Measurements from ENCODE around the gene OPALIN. TPM values are rescaled to one million over a fixed set of nuclear protein-coding genes. Genes with fewer than 3 reads are reported as not detected.

The OPALIN gene
- total RNA-seq, 1 donor from 2014 or later, result not detected

GRCh38 chr10:96322275-96322674, 36.5 kb downstream of the OPALIN start:
- Mint-ChIP-seq H3K27me3 (peaks cover 7% of the 10 kb centered on the region), H3K4me3 (no peak overlapping the region), H3K27ac (no peak overlapping the region), H3K9me3 (no peaks in the 10 kb centered on the region), H3K4me1 (no peaks in the 10 kb centered on the region), H3K36me3 (ENCODE audit: low read depth) (no peaks in the 10 kb centered on the region)
- DNase-seq (no peak), ATAC-seq (ENCODE audit: low read depth) (no peak)
- intact Hi-C loops (cut with micrococcal nuclease), result no loop called here
- ChIA-PET CTCF (interaction anchor here (1.1 kb wide), 1 partner anchor 305 kb away, joined by 3 read pairs; no protein-coding TSS in a partner anchor), POLR2A (no interaction called here)
- TF ChIP-seq CTCF (IDR thresholded peaks at IDR 0.05), result no peak

GRCh38 chr10:96321822-96322221, 37.0 kb downstream of the OPALIN start:
- peaks cover 7% of the 10 kb centered on the region for H3K27me3 Mint-ChIP-seq
- POLR2A ChIA-PET, result no interaction called here
- no peaks in the 10 kb centered on the region for H3K9me3 Mint-ChIP-seq
- no peak for TF ChIP-seq CTCF (IDR thresholded peaks at IDR 0.05)
- no peak overlapping the region for H3K4me3 Mint-ChIP-seq
- no peak overlapping the region for H3K27ac Mint-ChIP-seq
- intact Hi-C loops (cut with micrococcal nuclease), result no loop called here
- DNase-seq, result no peak
- no peaks in the 10 kb centered on the region for H3K4me1 Mint-ChIP-seq
- CTCF ChIA-PET, result interaction anchor here (0.7 to 1.0 kb wide), 2 partner anchors 17 to 92 kb away, joined by 3 to 4 read pairs; no protein-coding TSS in a partner anchor
- no peak for ATAC-seq (ENCODE audit: low read depth)
- no peaks in the 10 kb centered on the region for H3K36me3 Mint-ChIP-seq (ENCODE audit: low read depth)

GRCh38 chr10:96319754-96320474, 38.9 kb downstream of the OPALIN start:
- intact Hi-C loops (cut with micrococcal nuclease), result no loop called here
- TF ChIP-seq CTCF (IDR thresholded peaks at IDR 0.05), result no peak
- Mint-ChIP-seq H3K27ac (no peak overlapping the region), H3K9me3 (no peaks in the 10 kb centered on the region), H3K36me3 (ENCODE audit: low read depth) (no peaks in the 10 kb centered on the region), H3K4me1 (no peaks in the 10 kb centered on the region), H3K4me3 (no peak overlapping the region), H3K27me3 (peaks cover 14% of the 10 kb centered on the region)
- DNase-seq (no peak), ATAC-seq (ENCODE audit: low read depth) (no peak)
- CTCF ChIA-PET, result interaction anchor here (1.2 to 3.7 kb wide), 2 partner anchors 90 to 303 kb away, joined by 5 to 16 read pairs; no protein-coding TSS in a partner anchor
- POLR2A ChIA-PET, result interaction anchor here (1.2 kb wide), 1 partner anchor 190 kb away, joined by 3 read pairs; the partner anchor contains the start of gene ZNF518A

- intact Hi-C loops (cut with micrococcal nuclease), result loop anchor here (1.0 kb wide), 1 partner anchor 300 kb away; no protein-coding TSS in a partner anchor
- Mint-ChIP-seq H3K9me3 (no peaks in the 10 kb centered on the region), H3K4me1 (no peaks in the 10 kb centered on the region), H3K27ac (no peak overlapping the region), H3K27me3 (peaks cover 9% of the 10 kb centered on the region), H3K36me3 (ENCODE audit: low read depth) (no peaks in the 10 kb centered on the region), H3K4me3 (no peak overlapping the region)
- ChIA-PET CTCF (interaction anchor here (1.2 to 3.7 kb wide), 6 partner anchors 17 to 300 kb away, joined by 3 to 16 read pairs (median 4); no protein-coding TSS in a partner anchor), POLR2A (no interaction called here)
- DNase-seq, result no peak
- TF ChIP-seq CTCF (IDR thresholded peaks at IDR 0.05), result no peak
- no peak for ATAC-seq (ENCODE audit: low read depth)
Measured at GRCh38 chr10:96317067-96317833, 41.6 kb downstream of the OPALIN start.

- Mint-ChIP-seq H3K4me3 (no peak overlapping the region), H3K9me3 (no peaks in the 10 kb centered on the region), H3K27me3 (peaks cover 8% of the 10 kb centered on the region), H3K27ac (no peak overlapping the region), H3K4me1 (no peaks in the 10 kb centered on the region), H3K36me3 (ENCODE audit: low read depth) (no peaks in the 10 kb centered on the region)
- ChIA-PET CTCF (interaction anchor here (1.1 kb wide), 1 partner anchor 84 kb away, joined by 6 read pairs; no protein-coding TSS in a partner anchor), POLR2A (no interaction called here)
- ATAC-seq (ENCODE audit: low read depth) (no peak), DNase-seq (no peak)
- intact Hi-C loops (cut with micrococcal nuclease), result no loop called here
- no peak for TF ChIP-seq CTCF (IDR thresholded peaks at IDR 0.05)
Measured at GRCh38 chr10:96313344-96313743, 45.5 kb downstream of the OPALIN start.
